ENCODE data around the gene HDGF. TPM values are rescaled to one million over a fixed set of nuclear protein-coding genes. Genes with fewer than 3 reads are reported as not detected.

HDGF gene
- total and polyA plus RNA-seq, 2 of the 8 experiments (the other 6 are each of a cell fraction or from before 2014, with no cell fraction given), result 145 to 391 TPM

GRCh38 chr1:156772222-156772621, 20.7 kb upstream of the HDGF start:
- WGBS, 2 experiments (ENCODE audit: extremely low coverage in 1 of 2, insufficient coverage in 1 of 2, insufficient read length in 1 of 2, insufficient replicate concordance in 2 of 2, low coverage in 1 of 2, low lambda C conversion rate in 2 of 2, missing lambda C conversion rate in 1 of 2), result 84% methylated on average over 3 of the region's 3 CpGs; no CpG with 5 or more reads in 1 of the 2 experiments
- H3K27me3 ChIP-seq (replicated peaks in 1 of 4; ENCODE audit: control insufficient read depth in 3 of 4, extremely low read depth in 1 of 4, insufficient read depth in 3 of 4, low read length in 3 of 4), result no peaks in the 10 kb centered on the region
- no peak overlapping the region for H2BK20ac ChIP-seq (ENCODE audit: low read length)
- H3K18ac ChIP-seq (ENCODE audit: extremely low read depth, low read length), result no peak overlapping the region
- H3K4ac ChIP-seq (replicated peaks; ENCODE audit: insufficient read length, low read depth, low read length), result no peak overlapping the region
- no peak overlapping the region for H2BK15ac ChIP-seq (ENCODE audit: low read length)
- no peak overlapping the region for H3K4me3 ChIP-seq (ENCODE audit: extremely low read depth in 1 of 4, insufficient read depth in 2 of 4, low read depth in 3 of 4, low read length in 4 of 4)
- no peak overlapping the region for H4K8ac ChIP-seq (ENCODE audit: extremely low read depth, insufficient read depth, low read length)
- H3K23me2 ChIP-seq (ENCODE audit: low read depth, low read length), result peaks cover 4% of the 10 kb centered on the region; the same call in 1 of the 2 replicates
- H3K79me2 ChIP-seq (ENCODE audit: control insufficient read depth in 1 of 2, insufficient read depth in 2 of 2, low read length in 2 of 2), result peaks cover 39 to 86% of the 10 kb centered on the region in 2 experiments
- POLR2A ChIA-PET (ENCODE audit: partially characterized antibody), result interaction anchor here (0.7 to 8.2 kb wide), 9 partner anchors 9 to 80 kb away, joined by 3 to 121 read pairs (median 5); partner anchors contain the start of gene HDGF
- CTCF ChIA-PET (ENCODE audit: partially characterized antibody), result interaction anchor here (0.7 to 11.7 kb wide), 17 partner anchors 9 to 189 kb away, joined by 3 to 100 read pairs (median 5); partner anchors contain the start of genes ISG20L2 and METTL25B
- H2BK120ac ChIP-seq (replicated peaks; ENCODE audit: low read depth, low read length), result no peak overlapping the region
- H3K14ac ChIP-seq (ENCODE audit: insufficient read length), result no peak overlapping the region
- no peak overlapping the region for H3K56ac ChIP-seq (replicated peaks; ENCODE audit: insufficient read length, low read depth, low read length)
- peaks cover 0 to 17% (median 2%) of the 10 kb centered on the region in 4 experiments; a peak in 3 of 8 replicates for H3K36me3 ChIP-seq (ENCODE audit: control insufficient read depth in 2 of 4, insufficient read depth in 4 of 4, low read length in 3 of 4)
- H3K79me1 ChIP-seq (ENCODE audit: low read depth, low read length), result peaks cover 18% of the 10 kb centered on the region
- no peak for FAIRE-seq
- peaks cover 20% of the 10 kb centered on the region in 2 experiments for H4K20me1 ChIP-seq (replicated peaks in 1 of 2; ENCODE audit: control insufficient read depth in 1 of 2, insufficient read depth in 2 of 2, low read length in 2 of 2)
- no peak overlapping the region for H3K9ac ChIP-seq (replicated peaks in 1 of 4; ENCODE audit: extremely low read depth in 1 of 4, low read depth in 3 of 4, low read length in 3 of 4)
- no peak overlapping the region for H3K27ac ChIP-seq (ENCODE audit: low read depth, low read length)
- no peak overlapping the region for H2AFZ ChIP-seq (ENCODE audit: low read length)
- H2BK5ac ChIP-seq (ENCODE audit: low read depth, low read length), result no peak overlapping the region
- TF ChIP-seq ZNF274 (IDR thresholded peaks at IDR 0.05; ENCODE audit: borderline replicate concordance, extremely low read depth, low read length) (no peak), SP1 (IDR thresholded peaks at IDR 0.05; ENCODE audit: low read depth, low read length) (no peak), BRCA1 (IDR thresholded peaks at IDR 0.05; ENCODE audit: low read depth, low read length) (no peak), BACH1 (IDR thresholded peaks at IDR 0.05; ENCODE audit: low read length) (no peak), BCL11A (IDR thresholded peaks at IDR 0.05; ENCODE audit: low read depth in 2 of 2, low read length in 2 of 2) (no peak), SIRT6 (IDR thresholded peaks at IDR 0.05; ENCODE audit: low read length) (no peak), TAF1 (IDR thresholded peaks at IDR 0.05; ENCODE audit: low read depth, low read length) (no peak), SUZ12 (IDR thresholded peaks at IDR 0.05; ENCODE audit: low read length) (no peak), RFX5 (IDR thresholded peaks at IDR 0.05; ENCODE audit: borderline replicate concordance, low read depth, low read length) (no peak), ASH2L (IDR thresholded peaks at IDR 0.05; ENCODE audit: low read length) (no peak), EZH2 (IDR thresholded peaks at IDR 0.05; ENCODE audit: low read depth, low read length, severe bottlenecking) (no peak), POU5F1 (IDR thresholded peaks at IDR 0.05; ENCODE audit: low read depth, low read length) (no peak), TBP (IDR thresholded peaks at IDR 0.05; ENCODE audit: low read depth, low read length) (no peak), CBX8 (IDR thresholded peaks at IDR 0.05; ENCODE audit: borderline replicate concordance, low read depth, low read length) (no peak)
- H3K9me3 ChIP-seq (ENCODE audit: insufficient read depth in 2 of 2, low read depth in 1 of 2, low read length in 1 of 2), result no peaks in the 10 kb centered on the region
- no peak overlapping the region for H3K4me2 ChIP-seq (ENCODE audit: insufficient read depth in 1 of 2, low read depth in 2 of 2, low read length in 2 of 2)
- H3K4me1 ChIP-seq (replicated peaks in 1 of 4; ENCODE audit: control insufficient read depth in 3 of 4, insufficient read depth in 4 of 4, low read length in 3 of 4), result peaks cover 0 to 7% (median 2%) of the 10 kb centered on the region in 4 experiments; a peak in 3 of 7 replicates
- no peak overlapping the region for H4K5ac ChIP-seq (ENCODE audit: insufficient read length, low read depth, low read length)
- DNase-seq (ENCODE audit: low read depth in 1 of 2, low spot score in 2 of 2), result no peak
- no peak overlapping the region for H2AK5ac ChIP-seq (ENCODE audit: low read depth, low read length)
- H4K91ac ChIP-seq (replicated peaks; ENCODE audit: insufficient read length, low read length), result no peak overlapping the region
- no peak overlapping the region for H2BK12ac ChIP-seq (ENCODE audit: low read depth, low read length)
- H3K23ac ChIP-seq (ENCODE audit: insufficient read length), result no peak overlapping the region

All from H1 (cell line).